GF-D8 (cell line): Measurements from ENCODE around the gene TULP4.
"Not testable (repeated sequence)": the region's sequence is repeated elsewhere in the genome, so short reads cannot be mapped to it uniquely, and the experiment has no call there.

ENCODE experiments used
- DNase-seq: peaks from one replicate; lab custom pipeline; 2025; lab: John Stamatoyannopoulos, UW

The TULP4 gene

GRCh38 chr6:158503222-158503621 is 191.0 kb downstream of the TULP4 start:
- no peak for DNase-seq

- DNase-seq: no peak
Measured at GRCh38 chr6:158503846-158504245, 191.6 kb downstream of the TULP4 start.

DNA sequence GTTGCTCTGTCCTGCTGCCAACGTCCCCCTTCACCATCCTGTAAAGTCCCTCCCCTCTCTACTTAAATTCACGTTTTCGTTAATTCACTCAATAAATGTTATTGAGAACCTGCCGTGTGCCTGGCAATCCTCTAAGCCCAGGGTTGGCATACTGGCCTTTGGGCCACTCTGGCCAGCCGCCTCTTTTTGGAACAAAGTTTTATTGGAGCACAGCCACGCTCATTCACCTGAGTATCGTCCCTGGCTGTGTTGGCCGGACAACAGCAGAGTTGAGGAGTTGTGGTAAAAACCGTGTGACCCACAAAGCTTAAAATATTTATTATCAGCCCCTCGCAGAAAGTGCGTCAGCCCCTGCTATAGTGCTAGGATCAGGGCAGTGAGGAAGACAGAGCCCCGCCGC is 192.9 kb downstream of the TULP4 start:
- no peak for DNase-seq

DNA sequence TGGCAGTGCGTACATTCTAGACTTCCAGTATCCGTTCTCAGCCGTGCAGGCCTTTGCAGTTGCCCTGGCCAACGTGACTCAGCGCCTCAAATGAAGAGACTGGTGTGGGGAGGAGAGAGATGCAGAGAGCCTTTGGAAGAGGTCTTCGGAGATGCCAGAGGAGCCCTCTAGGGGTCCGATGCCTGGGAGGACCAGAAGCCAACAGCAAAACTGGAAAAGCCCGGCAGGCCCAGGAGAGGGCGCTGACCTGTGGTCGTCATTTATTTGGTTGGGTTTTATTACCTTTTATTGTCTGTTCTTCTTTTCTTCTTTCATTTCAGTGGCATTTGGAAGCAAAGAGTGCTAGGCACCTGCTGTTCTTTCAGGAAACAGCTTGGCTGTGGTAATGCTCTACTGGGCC is 194.3 kb downstream of the TULP4 start:
- no peak for DNase-seq

GRCh38 chr6:158507174-158507573 is 194.9 kb downstream of the TULP4 start:
- no peak for DNase-seq

DNA sequence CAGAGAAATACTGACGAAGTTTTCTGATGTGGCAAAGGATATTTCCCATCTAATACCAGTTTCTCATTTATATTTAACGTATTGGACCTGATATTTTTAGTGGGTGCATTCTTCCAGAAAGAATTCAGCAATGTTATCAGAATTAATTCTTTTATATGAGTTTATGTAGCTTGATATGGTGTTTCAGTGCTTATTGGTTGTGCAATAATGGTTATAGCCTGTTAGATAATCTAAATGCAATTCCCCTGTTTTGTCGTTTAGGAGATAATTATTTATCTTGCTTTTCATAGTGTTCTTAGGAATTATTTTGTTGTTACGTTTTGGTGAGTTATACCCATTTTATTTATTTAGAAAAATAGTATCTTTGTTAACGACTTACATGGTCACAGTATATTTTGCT is 196.2 kb downstream of the TULP4 start:
- no peak for DNase-seq

GRCh38 chr6:158509465-158509864 is 197.2 kb downstream of the TULP4 start:
- DNase-seq: no peak

DNA sequence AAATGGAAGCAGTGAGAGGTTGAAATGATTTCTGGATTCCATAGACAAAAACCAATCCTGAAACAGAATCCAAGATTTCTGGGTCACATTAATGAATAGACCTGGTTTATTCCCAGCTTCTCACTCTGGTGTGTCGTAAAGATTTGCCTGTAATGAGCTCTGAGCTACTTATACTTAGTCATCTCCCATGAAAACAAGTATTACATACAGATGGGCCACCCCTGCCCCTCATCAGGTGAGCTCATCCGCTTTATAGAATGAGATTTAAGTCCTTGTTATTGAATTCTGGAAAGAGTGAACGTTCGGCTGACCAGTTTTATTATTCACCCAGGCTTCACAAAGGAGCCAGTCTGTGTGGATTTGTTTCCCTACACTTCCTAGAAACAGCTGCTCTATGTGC is 200.5 kb downstream of the TULP4 start:
- DNase-seq: no peak

- no peak for DNase-seq
Measured at GRCh38 chr6:158514176-158514575, 201.9 kb downstream of the TULP4 start.

DNA sequence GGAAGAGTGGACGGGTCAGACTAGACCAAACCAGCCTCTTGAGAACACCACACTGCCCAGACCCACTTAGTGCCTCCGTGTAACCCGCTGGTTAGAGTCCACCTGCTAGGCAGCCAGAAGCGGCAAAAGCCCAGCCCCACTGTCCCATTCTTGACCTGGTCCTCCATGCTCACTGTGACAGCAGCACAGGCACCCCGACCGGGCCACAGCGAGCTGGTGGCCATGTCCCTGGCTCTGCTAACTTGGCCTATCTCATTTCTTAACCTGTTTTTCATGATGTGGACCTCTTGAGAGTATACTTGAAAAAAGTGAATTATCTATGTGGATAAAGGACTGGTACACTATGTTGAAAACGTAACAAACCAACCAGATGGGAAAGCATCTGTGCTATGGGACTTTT is 202.7 kb downstream of the TULP4 start:
- no peak for DNase-seq

- no peak for DNase-seq
Measured at GRCh38 chr6:158516098-158516497, 203.8 kb downstream of the TULP4 start.

DNA sequence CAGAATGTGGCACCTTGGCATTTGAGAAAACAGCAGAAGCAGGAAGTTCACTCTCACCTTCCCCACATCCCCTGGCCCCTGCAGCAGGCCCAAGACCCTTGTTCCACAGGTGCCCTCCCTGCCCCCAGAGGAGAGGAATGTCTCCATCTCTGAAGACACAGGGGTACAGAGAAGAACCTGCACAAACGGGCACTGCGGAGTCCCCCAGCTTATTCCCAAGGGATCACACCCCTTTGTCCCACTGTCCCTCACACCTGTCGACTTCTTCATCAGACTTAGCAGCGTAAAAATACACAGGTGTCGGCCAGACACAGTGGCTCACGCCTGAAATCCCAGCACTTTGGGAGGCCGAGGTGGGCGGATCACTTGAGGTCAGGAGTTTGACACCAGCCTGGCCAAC is 204.8 kb downstream of the TULP4 start:
- DNase-seq: no peak

DNA sequence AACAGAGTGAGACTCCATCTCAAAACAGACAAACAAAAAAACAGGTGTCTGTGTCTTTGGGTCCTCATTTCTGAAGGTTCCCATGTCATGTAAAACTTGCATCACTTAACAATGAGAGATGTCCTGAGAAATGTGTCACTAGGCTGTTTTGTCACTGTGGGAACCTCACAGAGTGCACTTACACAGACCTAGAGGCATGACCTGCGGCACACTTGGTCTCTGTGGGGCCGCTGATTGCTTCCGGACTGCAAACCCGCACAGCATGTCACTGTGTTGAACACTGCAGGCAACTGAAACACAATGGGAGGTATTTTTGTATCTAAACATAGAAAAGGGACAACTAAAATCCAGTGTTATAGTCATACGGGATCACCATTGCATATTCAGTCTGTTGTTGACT is 205.3 kb downstream of the TULP4 start:
- DNase-seq: no peak

DNA sequence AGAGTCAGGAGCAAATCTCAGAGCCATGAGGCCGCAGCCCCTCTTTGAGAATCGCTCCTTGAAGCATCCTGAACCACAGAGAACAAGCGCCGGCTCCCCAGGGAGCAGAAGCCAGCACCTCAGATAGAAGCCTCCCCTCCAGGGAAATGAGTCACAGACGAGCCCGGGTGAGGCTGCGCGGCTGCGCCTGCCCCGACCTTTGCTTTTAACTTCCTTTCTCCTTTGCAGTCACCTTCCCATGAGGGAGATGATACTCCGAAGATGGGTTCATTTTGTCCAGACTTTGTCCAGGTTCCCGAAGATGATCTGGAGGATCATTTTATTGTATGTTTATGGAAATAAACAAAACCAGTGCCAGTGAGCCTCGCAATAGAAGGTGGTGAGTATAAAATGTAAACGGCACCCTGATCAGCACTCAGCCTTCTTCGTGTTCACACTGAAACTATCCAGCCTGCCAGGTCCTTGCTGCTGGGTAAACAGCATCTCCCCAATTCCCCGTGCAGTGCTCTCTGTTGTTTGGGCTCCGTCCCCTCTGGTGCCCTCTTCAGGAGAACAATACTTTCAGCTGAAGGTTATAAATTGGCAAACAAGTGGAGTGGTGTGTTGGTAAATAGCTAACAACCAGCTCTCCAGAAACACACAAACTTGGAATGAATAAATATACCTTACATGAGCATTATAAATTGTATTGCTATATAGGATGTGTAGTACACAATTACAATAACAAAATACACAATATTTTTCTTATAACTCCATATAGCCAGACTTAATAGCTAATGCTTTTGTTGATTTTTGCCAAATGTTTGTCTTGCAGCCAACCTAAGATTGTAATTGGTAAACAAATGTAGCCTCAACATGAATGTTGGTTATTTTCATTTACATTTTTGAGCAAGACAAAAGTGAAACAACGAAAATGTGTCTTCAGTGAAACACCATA is 206.2 kb downstream of the TULP4 start:
- DNase-seq: peak; percentile 3

GRCh38 chr6:158519300-158519699 is 207.0 kb downstream of the TULP4 start:
- no peak for DNase-seq

DNA sequence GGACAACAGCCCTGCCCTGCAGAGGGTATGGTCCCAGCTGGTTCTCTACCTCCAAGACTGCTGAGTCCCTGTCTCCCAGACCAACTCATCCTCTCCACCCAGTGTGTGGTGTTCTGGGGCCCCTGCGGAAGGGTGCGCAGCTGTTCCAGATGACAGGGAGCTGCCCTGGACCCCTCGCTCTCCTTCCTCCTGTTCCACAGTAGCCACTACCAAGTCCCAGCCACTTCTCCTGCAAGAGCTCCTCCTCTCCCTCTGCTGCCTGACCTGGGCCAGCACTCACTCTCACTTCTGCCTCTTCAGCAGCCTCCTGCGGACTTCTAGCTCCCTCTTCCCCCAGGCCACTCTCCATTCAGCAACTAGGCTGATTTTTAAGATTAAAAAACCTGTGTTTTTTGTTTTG is 207.5 kb downstream of the TULP4 start:
- DNase-seq: no peak

DNA sequence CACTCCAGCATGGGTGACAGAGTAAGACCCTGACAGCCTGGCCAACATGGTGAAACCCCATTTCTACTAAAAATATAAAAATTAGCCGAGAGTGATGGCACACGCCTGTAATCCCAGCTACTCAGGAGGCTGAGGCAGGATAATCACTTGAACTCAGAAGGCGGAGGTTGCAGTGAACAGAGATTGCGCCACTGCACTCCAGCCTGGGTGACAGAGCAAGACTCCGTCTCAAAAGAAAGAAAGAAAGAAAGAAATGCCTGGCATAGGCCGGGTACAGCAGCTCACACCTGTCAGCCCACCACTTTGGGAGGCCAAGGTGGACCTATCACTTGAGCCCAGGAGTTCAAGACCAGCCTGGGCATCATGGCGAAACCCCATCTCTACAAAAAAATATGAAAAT is 208.7 kb downstream of the TULP4 start:
- not testable (repeated sequence) for DNase-seq

DNA sequence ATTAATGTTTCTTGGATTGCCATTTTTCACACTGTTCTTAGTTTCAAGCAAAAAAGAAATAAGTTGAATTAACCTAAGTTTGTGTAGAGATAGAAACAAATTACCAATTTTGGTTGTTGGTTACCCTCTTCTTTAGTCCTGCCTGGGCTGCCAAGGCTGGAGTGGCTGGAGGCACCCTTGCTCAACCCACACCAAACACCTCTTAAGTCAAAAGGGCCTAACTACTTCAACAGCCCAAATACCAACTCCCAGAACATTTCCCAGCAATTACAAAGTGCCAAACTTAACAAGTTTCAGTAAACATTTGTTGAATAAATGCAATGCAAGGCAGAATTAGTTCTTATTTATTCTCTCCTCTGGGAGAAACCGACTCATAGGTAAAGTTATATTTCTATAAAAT is 209.5 kb downstream of the TULP4 start:
- DNase-seq: no peak

GRCh38 chr6:158522616-158523015 is 210.4 kb downstream of the TULP4 start:
- no peak for DNase-seq

DNA sequence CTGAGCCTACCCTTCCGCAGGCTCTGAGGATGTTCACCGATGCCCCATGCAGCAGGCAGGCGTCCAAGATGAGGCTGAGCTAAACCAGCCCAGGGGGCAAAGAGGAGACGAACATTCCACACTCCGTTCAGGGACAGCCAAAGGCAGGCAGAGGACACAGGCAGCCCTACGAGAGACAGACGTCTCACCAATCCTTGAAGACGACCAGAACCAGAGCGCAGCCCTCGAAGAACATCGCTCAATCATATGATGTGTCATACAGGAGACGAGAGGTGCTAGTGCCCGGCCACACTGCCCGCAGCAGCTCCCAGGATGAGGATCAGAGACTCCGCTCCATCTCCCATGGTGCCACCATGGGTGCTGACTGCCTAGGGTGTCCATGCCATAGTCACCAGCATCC is 212.0 kb downstream of the TULP4 start:
- no peak for DNase-seq

GRCh38 chr6:158527858-158528257 is 215.6 kb downstream of the TULP4 start:
- not testable (repeated sequence) for DNase-seq

- no peak for DNase-seq
Measured at GRCh38 chr6:158528826-158529225, 216.6 kb downstream of the TULP4 start.

DNA sequence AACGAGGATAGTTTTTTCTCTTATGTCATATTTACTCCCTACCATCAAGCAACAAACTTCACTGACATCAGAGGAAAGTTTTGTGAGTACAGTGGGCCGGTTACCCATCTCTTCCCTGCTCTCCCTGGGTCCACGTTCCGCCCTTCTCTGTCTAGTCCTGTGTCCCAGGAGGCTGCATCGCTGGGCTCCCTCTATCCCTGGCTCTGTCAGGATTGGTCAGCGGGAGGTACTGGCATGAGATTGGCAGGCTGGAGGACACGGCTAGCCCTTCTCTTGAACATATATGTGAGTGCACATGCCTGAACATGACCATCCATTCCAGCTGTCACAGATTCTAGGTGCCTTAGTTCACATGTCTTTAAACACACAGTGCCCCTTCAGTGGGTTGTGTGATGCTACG is 217.4 kb downstream of the TULP4 start:
- no peak for DNase-seq

GRCh38 chr6:158531566-158531965 is 219.3 kb downstream of the TULP4 start:
- DNase-seq: no peak
